Measurements from ENCODE around the gene PFN4. TPM values are rescaled to one million over a fixed set of nuclear protein-coding genes. Genes with fewer than 3 reads are reported as not detected.

Gene PFN4
- total and polyA plus RNA-seq, 9 of the 15 experiments (the other 6 are each of a cell fraction or from before 2014, with no cell fraction given) = 0.07 to 0.54 (median 0.31) TPM; not detected in 2

DNA sequence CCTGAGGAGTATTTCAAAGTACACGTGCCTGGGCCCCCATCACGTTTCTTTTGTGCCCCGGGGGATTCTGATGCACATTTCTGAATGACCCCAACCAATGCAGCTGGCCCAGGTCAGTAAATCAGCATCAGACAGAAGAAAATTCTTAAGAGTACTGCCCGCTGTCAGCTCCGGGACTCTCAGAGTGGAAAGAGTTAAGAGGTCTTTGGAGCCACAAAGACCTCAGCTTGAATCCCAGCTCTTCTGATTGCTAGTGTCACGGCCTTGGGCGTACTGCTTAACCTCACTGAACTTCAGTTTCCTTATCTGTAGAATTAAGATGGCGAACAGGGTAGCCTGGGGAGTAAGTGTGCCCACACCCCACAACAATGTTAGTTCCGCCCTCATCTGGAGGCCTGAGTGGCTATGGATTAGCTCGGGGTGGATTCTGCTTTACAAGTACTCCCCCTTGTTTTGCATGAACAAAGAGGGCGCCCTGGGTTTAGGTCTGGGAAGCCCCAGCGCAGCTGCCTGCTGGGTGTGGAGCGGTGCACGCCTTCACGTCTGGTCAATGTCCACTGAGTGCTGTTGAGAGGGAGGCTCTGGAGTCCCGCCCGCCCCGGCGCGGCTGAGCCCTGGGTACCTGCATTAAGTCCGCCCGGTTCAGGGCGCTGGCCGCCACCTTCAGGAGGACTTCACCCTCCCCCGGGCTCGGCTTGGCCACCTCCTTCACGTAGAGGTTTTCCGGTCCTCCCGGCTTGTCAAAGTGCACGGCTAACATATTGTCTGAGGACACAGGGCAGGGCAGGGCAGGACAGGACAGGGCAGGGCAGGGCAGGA is 39.4 kb downstream of the PFN4 start (continued):
- TF ChIP-seq ARID1B (IDR thresholded peaks at IDR 0.05) (peak; percentile 42; the same call in 1 of the 2 replicates), RBBP5 (IDR thresholded peaks at IDR 0.05; ENCODE audit: borderline replicate concordance, insufficient read depth, low read length, poor library complexity, severe bottlenecking) (peak; percentile 59), FOXK2 (conservative IDR thresholded peaks at IDR 0.05 in 1 of 2, IDR thresholded peaks at IDR 0.05 in 1 of 2; ENCODE audit: low read depth in 2 of 2) (peak; percentile 51 to 65; a peak in 2 of 4 replicates), ZNF696 (CRISPR knock-in tag; conservative IDR thresholded peaks at IDR 0.05) (no peak), SPI1 (IDR thresholded peaks at IDR 0.05; ENCODE audit: borderline replicate concordance, low read depth, low read length) (peak; percentile 38; the same call in 1 of the 2 replicates), GATAD2A (IDR thresholded peaks at IDR 0.05) (0 out of 2 replicates have a peak, but pooled peaks have one; percentile 47), ESRRA (IDR thresholded peaks at IDR 0.05; ENCODE audit: borderline replicate concordance, low read depth) (no peak), ZNF133 (CRISPR knock-in tag; IDR thresholded peaks at IDR 0.05) (no peak), NR2C1 (IDR thresholded peaks at IDR 0.05) (no peak), NR2C1 (tag; IDR thresholded peaks at IDR 0.05) (0 out of 2 replicates have a peak, but pooled peaks have one; percentile 14)
- TF ChIP-seq, protein P1, sequence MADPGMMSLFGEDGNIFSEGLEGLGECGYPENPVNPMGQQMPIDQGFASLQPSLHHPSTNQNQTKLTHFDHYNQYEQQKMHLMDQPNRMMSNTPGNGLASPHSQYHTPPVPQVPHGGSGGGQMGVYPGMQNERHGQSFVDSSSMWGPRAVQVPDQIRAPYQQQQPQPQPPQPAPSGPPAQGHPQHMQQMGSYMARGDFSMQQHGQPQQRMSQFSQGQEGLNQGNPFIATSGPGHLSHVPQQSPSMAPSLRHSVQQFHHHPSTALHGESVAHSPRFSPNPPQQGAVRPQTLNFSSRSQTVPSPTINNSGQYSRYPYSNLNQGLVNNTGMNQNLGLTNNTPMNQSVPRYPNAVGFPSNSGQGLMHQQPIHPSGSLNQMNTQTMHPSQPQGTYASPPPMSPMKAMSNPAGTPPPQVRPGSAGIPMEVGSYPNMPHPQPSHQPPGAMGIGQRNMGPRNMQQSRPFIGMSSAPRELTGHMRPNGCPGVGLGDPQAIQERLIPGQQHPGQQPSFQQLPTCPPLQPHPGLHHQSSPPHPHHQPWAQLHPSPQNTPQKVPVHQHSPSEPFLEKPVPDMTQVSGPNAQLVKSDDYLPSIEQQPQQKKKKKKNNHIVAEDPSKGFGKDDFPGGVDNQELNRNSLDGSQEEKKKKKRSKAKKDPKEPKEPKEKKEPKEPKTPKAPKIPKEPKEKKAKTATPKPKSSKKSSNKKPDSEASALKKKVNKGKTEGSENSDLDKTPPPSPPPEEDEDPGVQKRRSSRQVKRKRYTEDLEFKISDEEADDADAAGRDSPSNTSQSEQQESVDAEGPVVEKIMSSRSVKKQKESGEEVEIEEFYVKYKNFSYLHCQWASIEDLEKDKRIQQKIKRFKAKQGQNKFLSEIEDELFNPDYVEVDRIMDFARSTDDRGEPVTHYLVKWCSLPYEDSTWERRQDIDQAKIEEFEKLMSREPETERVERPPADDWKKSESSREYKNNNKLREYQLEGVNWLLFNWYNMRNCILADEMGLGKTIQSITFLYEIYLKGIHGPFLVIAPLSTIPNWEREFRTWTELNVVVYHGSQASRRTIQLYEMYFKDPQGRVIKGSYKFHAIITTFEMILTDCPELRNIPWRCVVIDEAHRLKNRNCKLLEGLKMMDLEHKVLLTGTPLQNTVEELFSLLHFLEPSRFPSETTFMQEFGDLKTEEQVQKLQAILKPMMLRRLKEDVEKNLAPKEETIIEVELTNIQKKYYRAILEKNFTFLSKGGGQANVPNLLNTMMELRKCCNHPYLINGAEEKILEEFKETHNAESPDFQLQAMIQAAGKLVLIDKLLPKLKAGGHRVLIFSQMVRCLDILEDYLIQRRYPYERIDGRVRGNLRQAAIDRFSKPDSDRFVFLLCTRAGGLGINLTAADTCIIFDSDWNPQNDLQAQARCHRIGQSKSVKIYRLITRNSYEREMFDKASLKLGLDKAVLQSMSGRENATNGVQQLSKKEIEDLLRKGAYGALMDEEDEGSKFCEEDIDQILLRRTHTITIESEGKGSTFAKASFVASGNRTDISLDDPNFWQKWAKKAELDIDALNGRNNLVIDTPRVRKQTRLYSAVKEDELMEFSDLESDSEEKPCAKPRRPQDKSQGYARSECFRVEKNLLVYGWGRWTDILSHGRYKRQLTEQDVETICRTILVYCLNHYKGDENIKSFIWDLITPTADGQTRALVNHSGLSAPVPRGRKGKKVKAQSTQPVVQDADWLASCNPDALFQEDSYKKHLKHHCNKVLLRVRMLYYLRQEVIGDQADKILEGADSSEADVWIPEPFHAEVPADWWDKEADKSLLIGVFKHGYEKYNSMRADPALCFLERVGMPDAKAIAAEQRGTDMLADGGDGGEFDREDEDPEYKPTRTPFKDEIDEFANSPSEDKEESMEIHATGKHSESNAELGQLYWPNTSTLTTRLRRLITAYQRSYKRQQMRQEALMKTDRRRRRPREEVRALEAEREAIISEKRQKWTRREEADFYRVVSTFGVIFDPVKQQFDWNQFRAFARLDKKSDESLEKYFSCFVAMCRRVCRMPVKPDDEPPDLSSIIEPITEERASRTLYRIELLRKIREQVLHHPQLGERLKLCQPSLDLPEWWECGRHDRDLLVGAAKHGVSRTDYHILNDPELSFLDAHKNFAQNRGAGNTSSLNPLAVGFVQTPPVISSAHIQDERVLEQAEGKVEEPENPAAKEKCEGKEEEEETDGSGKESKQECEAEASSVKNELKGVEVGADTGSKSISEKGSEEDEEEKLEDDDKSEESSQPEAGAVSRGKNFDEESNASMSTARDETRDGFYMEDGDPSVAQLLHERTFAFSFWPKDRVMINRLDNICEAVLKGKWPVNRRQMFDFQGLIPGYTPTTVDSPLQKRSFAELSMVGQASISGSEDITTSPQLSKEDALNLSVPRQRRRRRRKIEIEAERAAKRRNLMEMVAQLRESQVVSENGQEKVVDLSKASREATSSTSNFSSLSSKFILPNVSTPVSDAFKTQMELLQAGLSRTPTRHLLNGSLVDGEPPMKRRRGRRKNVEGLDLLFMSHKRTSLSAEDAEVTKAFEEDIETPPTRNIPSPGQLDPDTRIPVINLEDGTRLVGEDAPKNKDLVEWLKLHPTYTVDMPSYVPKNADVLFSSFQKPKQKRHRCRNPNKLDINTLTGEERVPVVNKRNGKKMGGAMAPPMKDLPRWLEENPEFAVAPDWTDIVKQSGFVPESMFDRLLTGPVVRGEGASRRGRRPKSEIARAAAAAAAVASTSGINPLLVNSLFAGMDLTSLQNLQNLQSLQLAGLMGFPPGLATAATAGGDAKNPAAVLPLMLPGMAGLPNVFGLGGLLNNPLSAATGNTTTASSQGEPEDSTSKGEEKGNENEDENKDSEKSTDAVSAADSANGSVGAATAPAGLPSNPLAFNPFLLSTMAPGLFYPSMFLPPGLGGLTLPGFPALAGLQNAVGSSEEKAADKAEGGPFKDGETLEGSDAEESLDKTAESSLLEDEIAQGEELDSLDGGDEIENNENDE (IDR thresholded peaks at IDR 0.05; ENCODE audit: low read depth, low read length) = peak; percentile 17
- TF ChIP-seq, protein P2, sequence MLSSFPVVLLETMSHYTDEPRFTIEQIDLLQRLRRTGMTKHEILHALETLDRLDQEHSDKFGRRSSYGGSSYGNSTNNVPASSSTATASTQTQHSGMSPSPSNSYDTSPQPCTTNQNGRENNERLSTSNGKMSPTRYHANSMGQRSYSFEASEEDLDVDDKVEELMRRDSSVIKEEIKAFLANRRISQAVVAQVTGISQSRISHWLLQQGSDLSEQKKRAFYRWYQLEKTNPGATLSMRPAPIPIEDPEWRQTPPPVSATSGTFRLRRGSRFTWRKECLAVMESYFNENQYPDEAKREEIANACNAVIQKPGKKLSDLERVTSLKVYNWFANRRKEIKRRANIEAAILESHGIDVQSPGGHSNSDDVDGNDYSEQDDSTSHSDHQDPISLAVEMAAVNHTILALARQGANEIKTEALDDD (IDR thresholded peaks at IDR 0.05) = peak; percentile 71
- TF ChIP-seq, protein P3, sequence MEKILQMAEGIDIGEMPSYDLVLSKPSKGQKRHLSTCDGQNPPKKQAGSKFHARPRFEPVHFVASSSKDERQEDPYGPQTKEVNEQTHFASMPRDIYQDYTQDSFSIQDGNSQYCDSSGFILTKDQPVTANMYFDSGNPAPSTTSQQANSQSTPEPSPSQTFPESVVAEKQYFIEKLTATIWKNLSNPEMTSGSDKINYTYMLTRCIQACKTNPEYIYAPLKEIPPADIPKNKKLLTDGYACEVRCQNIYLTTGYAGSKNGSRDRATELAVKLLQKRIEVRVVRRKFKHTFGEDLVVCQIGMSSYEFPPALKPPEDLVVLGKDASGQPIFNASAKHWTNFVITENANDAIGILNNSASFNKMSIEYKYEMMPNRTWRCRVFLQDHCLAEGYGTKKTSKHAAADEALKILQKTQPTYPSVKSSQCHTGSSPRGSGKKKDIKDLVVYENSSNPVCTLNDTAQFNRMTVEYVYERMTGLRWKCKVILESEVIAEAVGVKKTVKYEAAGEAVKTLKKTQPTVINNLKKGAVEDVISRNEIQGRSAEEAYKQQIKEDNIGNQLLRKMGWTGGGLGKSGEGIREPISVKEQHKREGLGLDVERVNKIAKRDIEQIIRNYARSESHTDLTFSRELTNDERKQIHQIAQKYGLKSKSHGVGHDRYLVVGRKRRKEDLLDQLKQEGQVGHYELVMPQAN (IDR thresholded peaks at IDR 0.05; ENCODE audit: borderline replicate concordance) = no peak
